ENCODE measurements around the gene AGTRAP. TPM values are rescaled to one million over a fixed set of nuclear protein-coding genes. Genes with fewer than 3 reads are reported as not detected.

The AGTRAP gene
- total RNA-seq, 1 experiment from 2014 or later, result 57.0 TPM

DNA sequence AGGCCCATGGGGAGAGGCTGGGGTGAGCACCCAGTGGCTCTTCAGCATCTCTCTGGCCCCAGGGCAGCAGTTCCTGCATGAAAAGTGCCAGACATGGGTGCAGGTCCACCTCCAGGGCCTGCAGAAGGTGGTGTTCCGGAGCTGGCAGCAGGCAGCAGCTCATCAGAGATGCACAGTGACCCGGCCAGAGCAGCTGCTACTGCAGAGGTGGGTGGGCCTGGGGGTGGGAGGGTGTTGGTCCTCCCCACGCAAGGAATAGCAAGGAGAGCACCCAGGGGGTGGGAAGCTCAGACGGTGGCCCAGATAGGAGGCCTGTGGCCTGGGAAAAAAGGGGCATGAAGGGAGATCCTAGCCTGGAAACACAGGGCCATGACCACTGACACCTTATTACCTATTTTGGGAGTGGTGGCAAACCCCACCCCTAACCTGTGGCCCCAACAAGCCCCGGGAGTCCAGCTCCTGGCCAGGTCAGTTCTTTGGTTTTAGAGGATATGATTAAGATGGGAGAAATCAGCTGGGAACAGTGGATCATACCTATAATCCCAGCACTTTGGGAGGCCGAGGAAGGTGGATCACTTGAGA is 46.3 kb downstream of the AGTRAP start:
- Histone ChIP-seq H3K27ac (ENCODE audit: low read length) (no peak overlapping the region), H3K4me3 (ENCODE audit: low read depth in 2 of 2, low read length in 2 of 2) (no peak overlapping the region), H3K4me1 (ENCODE audit: control insufficient read depth, insufficient read depth, low read length) (peaks cover 2% of the 10 kb centered on the region), H3K36me3 (ENCODE audit: control insufficient read depth, insufficient read depth, low read length) (no peaks in the 10 kb centered on the region), H3K27me3 (ENCODE audit: control insufficient read depth, insufficient read depth, low read length) (no peaks in the 10 kb centered on the region), H3K9me3 (ENCODE audit: control insufficient read depth, insufficient read depth, low read depth, low read length) (no peaks in the 10 kb centered on the region)
- intact Hi-C loops (cut with micrococcal nuclease; ENCODE audit: unreplicated experiment), result no loop called here
- DNase-seq (ENCODE audit: low read depth, low spot score) (no peak), ATAC-seq (no peak)
- ChIA-PET CTCF (interaction anchor here (0.6 kb wide), 1 partner anchor 63 kb away, joined by 3 read pairs; no protein-coding TSS in a partner anchor), POLR2A (interaction anchor here (0.6 kb wide), 1 partner anchor 73 kb away, joined by 3 read pairs; no protein-coding TSS in a partner anchor)
- TF ChIP-seq POLR2AphosphoS5 (IDR thresholded peaks at IDR 0.05; ENCODE audit: low read depth, low read length) (no peak), TCF7L2 (IDR thresholded peaks at IDR 0.05; ENCODE audit: low read depth, low read length) (no peak), SIN3A (IDR thresholded peaks at IDR 0.05; ENCODE audit: borderline replicate concordance, insufficient read depth, low read depth, low read length) (no peak)
- TF ChIP-seq, protein P1, sequence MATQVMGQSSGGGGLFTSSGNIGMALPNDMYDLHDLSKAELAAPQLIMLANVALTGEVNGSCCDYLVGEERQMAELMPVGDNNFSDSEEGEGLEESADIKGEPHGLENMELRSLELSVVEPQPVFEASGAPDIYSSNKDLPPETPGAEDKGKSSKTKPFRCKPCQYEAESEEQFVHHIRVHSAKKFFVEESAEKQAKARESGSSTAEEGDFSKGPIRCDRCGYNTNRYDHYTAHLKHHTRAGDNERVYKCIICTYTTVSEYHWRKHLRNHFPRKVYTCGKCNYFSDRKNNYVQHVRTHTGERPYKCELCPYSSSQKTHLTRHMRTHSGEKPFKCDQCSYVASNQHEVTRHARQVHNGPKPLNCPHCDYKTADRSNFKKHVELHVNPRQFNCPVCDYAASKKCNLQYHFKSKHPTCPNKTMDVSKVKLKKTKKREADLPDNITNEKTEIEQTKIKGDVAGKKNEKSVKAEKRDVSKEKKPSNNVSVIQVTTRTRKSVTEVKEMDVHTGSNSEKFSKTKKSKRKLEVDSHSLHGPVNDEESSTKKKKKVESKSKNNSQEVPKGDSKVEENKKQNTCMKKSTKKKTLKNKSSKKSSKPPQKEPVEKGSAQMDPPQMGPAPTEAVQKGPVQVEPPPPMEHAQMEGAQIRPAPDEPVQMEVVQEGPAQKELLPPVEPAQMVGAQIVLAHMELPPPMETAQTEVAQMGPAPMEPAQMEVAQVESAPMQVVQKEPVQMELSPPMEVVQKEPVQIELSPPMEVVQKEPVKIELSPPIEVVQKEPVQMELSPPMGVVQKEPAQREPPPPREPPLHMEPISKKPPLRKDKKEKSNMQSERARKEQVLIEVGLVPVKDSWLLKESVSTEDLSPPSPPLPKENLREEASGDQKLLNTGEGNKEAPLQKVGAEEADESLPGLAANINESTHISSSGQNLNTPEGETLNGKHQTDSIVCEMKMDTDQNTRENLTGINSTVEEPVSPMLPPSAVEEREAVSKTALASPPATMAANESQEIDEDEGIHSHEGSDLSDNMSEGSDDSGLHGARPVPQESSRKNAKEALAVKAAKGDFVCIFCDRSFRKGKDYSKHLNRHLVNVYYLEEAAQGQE (IDR thresholded peaks at IDR 0.05; ENCODE audit: insufficient read depth in 1 of 2, low read depth in 2 of 2, low read length in 1 of 2), result no peak
- TF ChIP-seq, protein P2, sequence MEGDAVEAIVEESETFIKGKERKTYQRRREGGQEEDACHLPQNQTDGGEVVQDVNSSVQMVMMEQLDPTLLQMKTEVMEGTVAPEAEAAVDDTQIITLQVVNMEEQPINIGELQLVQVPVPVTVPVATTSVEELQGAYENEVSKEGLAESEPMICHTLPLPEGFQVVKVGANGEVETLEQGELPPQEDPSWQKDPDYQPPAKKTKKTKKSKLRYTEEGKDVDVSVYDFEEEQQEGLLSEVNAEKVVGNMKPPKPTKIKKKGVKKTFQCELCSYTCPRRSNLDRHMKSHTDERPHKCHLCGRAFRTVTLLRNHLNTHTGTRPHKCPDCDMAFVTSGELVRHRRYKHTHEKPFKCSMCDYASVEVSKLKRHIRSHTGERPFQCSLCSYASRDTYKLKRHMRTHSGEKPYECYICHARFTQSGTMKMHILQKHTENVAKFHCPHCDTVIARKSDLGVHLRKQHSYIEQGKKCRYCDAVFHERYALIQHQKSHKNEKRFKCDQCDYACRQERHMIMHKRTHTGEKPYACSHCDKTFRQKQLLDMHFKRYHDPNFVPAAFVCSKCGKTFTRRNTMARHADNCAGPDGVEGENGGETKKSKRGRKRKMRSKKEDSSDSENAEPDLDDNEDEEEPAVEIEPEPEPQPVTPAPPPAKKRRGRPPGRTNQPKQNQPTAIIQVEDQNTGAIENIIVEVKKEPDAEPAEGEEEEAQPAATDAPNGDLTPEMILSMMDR (IDR thresholded peaks at IDR 0.05), result no peak
- BruUV-seq (replicated peaks), result no TSS peak
- in situ Hi-C loops (cut with HindIII; ENCODE audit: low pct_unique_long_range_greater_than_20kb, low sequenced_read_pairs), result no loop called here

DNA sequence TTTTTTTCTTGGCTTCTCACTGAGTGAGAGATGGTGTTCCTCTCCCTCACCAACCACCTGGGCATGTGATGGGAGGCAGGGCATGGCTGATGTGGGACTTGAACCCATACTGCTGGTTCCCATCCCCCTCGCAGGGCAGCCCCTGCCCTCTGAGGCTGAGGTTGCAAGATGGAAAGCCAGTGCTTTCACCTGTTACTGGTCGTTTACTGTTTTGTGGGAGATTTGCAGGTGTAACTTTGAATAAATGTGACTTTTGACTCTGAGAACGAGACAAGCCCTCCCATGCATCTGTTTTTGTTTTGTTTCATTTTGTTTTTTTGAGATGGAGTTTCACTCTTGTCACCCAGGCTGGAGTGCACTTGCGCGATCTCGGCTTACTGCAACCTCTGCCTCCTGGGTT is 47.6 kb downstream of the AGTRAP start:
- no peak for ATAC-seq
- in situ Hi-C loops (cut with HindIII; ENCODE audit: low pct_unique_long_range_greater_than_20kb, low sequenced_read_pairs), result no loop called here
- Histone ChIP-seq H3K27ac (ENCODE audit: low read length) (no peak overlapping the region), H3K9me3 (ENCODE audit: control insufficient read depth, insufficient read depth, low read depth, low read length) (no peaks in the 10 kb centered on the region), H3K36me3 (ENCODE audit: control insufficient read depth, insufficient read depth, low read length) (no peaks in the 10 kb centered on the region), H3K4me1 (ENCODE audit: control insufficient read depth, insufficient read depth, low read length) (peaks cover 13% of the 10 kb centered on the region), H3K4me3 (ENCODE audit: low read depth in 2 of 2, low read length in 2 of 2) (no peak overlapping the region), H3K27me3 (ENCODE audit: control insufficient read depth, insufficient read depth, low read length) (no peaks in the 10 kb centered on the region)
- TF ChIP-seq TCF7L2 (IDR thresholded peaks at IDR 0.05; ENCODE audit: low read depth, low read length), result no peak
- TF ChIP-seq, protein P2 (IDR thresholded peaks at IDR 0.05), result no peak
- TF ChIP-seq SIN3A (IDR thresholded peaks at IDR 0.05; ENCODE audit: borderline replicate concordance, insufficient read depth, low read depth, low read length), result no peak
- no peak for TF ChIP-seq POLR2AphosphoS5 (IDR thresholded peaks at IDR 0.05; ENCODE audit: low read depth, low read length)
- TF ChIP-seq, protein P1 (IDR thresholded peaks at IDR 0.05; ENCODE audit: insufficient read depth in 1 of 2, low read depth in 2 of 2, low read length in 1 of 2), result no peak
- POLR2A ChIA-PET, result no interaction called here
- no TSS peak for BruUV-seq (replicated peaks)
- CTCF ChIA-PET, result no interaction called here
- DNase-seq (ENCODE audit: low read depth, low spot score), result no peak
- intact Hi-C loops (cut with micrococcal nuclease; ENCODE audit: unreplicated experiment), result no loop called here

All from Panc1 (cell line).